HG03558 (cell line): ENCODE results near the gene TMEM120A.

ENCODE experiments used
- ATAC-seq: cut with Tn5 transposase; IDR thresholded peaks from one replicate; pipeline ENCODE4 v1.9.1; 2021; ENCODE audit warnings: moderate number of reproducible peaks; ENCODE audit not compliant: unreplicated experiment; ENCODE audit errors: extremely low read depth

TMEM120A gene

GRCh38 chr7:75996476-75996875 lies 2.1 kb upstream of the TMEM120A start:
- no peak for ATAC-seq

GRCh38 chr7:75995996-75996395 lies 1.6 kb upstream of the TMEM120A start:
- ATAC-seq = no peak

GRCh38 chr7:75995052-75995471 lies 667 bp upstream of the TMEM120A start:
- ATAC-seq = no peak

- ATAC-seq = no peak
Measured at GRCh38 chr7:75993689-75994387, 557 bp downstream of the TMEM120A start.

- no peak for ATAC-seq
Measured at GRCh38 chr7:75992083-75992755, 2.2 kb downstream of the TMEM120A start.

- ATAC-seq = no peak
Measured at GRCh38 chr7:75991531-75992082, 2.8 kb downstream of the TMEM120A start.

- no peak for ATAC-seq
Measured at GRCh38 chr7:75989500-75990388, 4.7 kb downstream of the TMEM120A start.

GRCh38 chr7:75988568-75989499 lies 5.6 kb downstream of the TMEM120A start:
- ATAC-seq = no peak

GRCh38 chr7:75987805-75988567 lies 6.4 kb downstream of the TMEM120A start:
- no peak for ATAC-seq

- ATAC-seq = no peak
Measured at GRCh38 chr7:75987026-75987804, 7.2 kb downstream of the TMEM120A start.

- ATAC-seq = no peak
Measured at GRCh38 chr7:75986147-75986781, 8.1 kb downstream of the TMEM120A start.

- no peak for ATAC-seq
Measured at GRCh38 chr7:75985518-75986146, 8.8 kb downstream of the TMEM120A start.

GRCh38 chr7:75985009-75985517 lies 9.3 kb downstream of the TMEM120A start:
- ATAC-seq = no peak

GRCh38 chr7:75984130-75985008 lies 10.0 kb downstream of the TMEM120A start:
- no peak for ATAC-seq

GRCh38 chr7:75983471-75984129 lies 10.8 kb downstream of the TMEM120A start:
- ATAC-seq = no peak
